ENCODE data around the gene PVR.
"Not testable (repeated sequence)": the region's sequence is repeated elsewhere in the genome, so short reads cannot be mapped to it uniquely, and the experiment has no call there.

Gene PVR

GRCh38 chr19:44700547-44700946 lies 56.8 kb downstream of the PVR start:
- DNase-seq (ENCODE audit: low read depth) = no peak

- DNase-seq (ENCODE audit: low read depth) = no peak
Measured at GRCh38 chr19:44701228-44701627, 57.5 kb downstream of the PVR start.

- no peak for DNase-seq (ENCODE audit: low read depth)
Measured at GRCh38 chr19:44702551-44703176, 59.0 kb downstream of the PVR start.

DNA sequence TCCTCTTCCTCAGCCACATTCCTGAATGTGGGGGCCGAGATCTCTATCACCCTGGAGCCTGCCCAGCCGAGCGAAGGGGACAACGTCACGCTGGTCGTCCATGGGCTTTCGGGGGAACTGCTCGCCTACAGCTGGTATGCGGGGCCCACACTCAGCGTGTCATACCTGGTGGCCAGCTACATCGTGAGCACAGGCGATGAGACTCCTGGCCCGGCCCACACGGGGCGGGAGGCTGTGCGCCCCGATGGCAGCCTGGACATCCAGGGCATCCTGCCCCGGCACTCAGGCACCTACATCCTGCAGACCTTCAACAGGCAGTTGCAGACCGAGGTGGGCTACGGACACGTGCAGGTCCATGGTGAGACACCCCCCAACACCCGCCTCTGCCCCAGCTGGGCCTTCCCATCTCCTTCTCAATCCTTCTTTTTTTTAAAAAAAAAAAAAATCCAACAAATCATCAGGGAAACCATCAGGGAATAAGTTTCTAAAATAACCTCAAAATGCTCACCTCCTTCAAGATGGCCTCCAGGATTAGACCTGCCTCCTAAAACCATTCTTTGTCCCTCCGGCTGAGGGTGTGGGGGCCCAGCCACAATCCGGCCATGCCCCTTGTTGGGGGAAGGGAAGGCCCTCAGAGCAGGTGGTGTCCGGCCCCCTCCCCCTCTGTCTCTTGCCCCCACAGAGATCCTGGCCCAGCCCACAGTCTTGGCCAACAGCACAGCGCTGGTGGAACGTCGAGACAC lies 59.8 kb downstream of the PVR start:
- no peak for DNase-seq (ENCODE audit: low read depth)

DNA sequence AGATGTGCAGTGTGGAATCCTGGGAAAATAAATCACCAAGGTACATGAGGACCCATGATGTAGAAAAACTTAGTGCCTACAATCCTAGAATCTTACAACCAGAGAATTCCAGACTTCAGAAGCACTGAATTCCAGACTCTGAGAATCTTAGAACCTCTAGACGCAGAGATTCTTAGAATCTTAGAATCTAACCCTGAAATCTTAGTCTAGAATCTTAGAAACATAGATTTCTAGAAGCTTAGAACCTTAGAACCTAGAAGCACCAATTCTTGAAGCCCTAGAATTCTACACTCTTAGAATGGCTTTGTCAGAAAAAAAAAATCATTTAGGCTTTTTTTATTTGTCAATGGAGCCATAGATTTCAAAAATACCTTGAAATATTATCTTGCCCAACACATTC lies 61.3 kb downstream of the PVR start:
- DNase-seq (ENCODE audit: low read depth) = no peak

DNA sequence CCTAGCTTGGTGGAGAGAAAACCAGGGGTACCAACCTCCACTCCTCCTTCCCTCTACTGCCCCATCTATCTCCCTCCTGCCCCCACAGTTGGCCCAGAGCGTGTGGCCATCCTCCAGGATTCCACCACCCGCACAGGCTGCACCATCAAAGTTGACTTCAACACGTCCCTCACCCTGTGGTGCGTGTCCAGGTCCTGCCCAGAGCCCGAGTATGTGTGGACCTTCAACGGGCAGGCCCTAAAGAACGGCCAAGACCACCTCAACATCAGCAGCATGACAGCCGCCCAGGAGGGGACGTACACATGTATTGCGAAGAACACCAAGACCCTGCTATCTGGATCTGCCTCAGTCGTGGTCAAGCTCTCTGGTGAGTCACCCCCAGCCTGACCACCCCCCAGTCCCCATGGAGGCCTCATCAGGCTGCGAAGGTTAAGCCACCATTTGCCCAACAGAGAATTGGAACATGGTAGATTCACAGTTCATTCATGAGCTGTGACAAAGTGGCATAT lies 61.8 kb downstream of the PVR start:
- DNase-seq (ENCODE audit: low read depth) = no peak

DNA sequence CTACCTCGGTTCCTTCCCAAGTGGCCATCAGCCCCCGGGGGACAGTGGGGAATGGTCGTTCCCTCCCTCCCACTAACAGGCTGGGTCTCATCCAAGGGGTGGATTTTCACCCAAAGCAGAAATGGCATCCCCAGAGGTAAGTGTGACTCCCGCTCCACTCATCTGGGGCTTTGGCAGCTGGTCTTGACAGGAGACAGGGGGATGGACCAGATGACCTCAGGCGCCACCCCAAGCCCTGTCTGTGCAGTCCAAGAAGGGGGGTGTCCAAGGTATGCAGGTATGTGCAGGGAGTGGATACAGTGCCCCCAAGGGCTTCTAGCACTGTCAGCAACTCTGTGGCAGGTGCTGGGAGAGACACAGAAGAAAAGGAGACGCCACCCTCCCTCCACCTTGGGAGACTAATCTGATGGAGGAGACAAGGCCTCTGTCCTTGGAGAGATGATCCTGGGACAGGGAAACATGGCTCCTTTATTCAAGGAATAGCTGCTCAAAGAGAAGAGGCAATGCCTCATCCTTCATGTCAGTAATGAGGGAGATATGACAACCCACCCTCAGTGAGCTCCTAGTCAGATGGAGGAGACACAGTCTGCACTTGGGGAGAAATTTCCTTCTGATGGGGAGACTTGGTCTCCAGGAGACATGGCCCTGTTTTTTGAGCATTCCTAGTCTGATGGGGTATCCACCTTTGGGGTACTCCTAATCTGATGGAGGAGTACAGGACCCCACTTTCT lies 63.0 kb downstream of the PVR start:
- DNase-seq (ENCODE audit: low read depth) = no peak

- DNase-seq (ENCODE audit: low read depth) = no peak
Measured at GRCh38 chr19:44707794-44708193, 64.1 kb downstream of the PVR start.

DNA sequence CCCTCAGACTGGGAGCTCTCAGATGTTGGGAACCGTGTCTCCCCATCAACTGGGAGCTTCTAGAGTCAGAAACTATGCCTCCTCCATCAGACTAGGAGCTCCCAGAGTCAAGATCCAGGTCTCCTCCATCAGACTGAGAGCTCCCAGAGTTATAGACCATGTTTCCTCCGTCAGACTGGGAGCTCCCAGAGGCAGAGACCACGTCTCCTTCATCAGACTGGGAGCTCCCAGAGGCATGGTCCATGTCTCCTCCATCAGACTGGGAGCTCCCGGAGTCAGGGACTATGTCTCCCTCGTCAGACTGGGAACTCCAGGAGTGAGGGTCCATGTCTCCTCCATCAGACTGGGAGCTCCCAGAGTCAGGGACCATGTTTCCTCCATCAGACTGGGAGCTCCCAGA lies 65.2 kb downstream of the PVR start:
- DNase-seq (ENCODE audit: low read depth) = no peak

DNA sequence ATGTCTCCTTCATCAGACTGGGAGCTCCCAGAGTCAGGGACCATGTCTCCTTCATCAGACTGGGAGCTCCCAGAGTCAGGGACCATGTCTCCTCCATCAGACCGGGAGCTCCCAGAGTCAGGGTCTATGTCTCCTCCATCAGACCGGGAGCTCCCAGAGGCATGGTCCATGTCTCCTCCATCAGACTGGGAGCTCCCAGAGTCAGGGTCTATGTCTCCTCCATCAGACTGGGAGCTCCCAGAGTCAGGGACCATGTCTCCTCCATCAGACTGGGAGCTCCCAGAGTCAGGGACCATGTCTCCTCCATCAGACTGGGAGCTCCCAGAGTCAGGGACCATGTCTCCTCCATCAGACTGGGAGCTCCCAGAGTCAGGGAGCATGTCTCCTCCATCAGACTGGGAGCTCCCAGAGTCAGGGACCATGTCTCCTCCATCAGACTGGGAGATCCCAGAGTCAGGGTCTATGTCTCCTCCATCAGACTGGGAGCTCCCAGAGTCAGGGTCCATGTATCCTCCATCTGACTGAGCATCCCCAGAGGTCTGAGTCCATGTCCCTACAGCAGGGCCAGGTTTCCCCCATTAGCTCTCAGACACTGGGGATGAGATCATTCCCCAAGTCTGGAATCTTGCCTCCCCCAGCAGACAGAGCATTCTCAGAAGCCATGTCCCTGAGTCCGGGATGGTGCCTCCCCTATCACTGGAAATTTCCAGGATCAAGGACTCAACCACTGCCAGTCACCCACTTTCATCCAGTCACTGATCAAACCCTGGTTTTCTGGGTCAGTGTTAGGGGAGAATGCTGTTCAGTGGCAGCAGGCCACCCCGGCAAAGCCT lies 65.9 kb downstream of the PVR start:
- DNase-seq (ENCODE audit: low read depth) = not testable (repeated sequence)

DNA sequence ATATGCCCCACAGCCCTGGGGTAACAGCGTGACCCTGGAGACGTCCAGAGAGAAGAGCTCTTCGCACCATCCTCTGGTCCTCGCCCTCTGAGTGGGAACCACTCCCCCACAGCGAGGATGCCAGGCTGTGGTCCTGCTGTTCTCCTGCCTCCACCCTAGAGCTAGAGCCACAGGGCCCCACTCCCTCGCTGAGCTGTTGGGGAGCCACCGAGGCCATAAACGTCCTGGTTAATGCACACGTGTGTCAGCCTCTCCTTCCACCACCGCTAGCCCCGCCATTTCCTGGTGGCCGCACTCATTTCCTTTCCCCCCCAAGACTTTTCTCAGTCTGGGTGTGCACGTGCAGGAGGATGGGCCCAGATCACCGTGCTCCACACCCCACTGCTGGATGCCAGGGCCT lies 66.8 kb downstream of the PVR start:
- DNase-seq (ENCODE audit: low read depth) = no peak

- DNase-seq (ENCODE audit: low read depth) = no peak
Measured at GRCh38 chr19:44712864-44713515, 69.3 kb downstream of the PVR start.

Measured in stimulated activated CD8-positive, alpha-beta memory T cell treated with anti-CD3 and anti-CD28 coated beads, Interleukin-15, amount 100 ng/mL, for 1 hour (primary cell).